Parathyroid adenoma (tissue), 2 donors: ENCODE measurements around the gene PPP1R9B.

ENCODE experiments used
- H2AFZ ChIP-seq: fragments of 300-600 bp; sonication (generic); one replicate; pipeline ENCODE4 v1.7.0; 2017; ENCODE audit warnings: antibody characterized with exemption, mild to moderate bottlenecking
- H3K27ac ChIP-seq: fragments of 300-600 bp; sonication (generic); one replicate; pipeline ENCODE4 v1.7.0; 2017
- H3K27me3 ChIP-seq: fragments of 300-600 bp; sonication (generic); one replicate; pipeline ENCODE4 v1.7.0; 2017; ENCODE audit warnings: low read length; ENCODE audit not compliant: control insufficient read depth, insufficient read depth
- H3K36me3 ChIP-seq: fragments of 300-600 bp; sonication (generic); one replicate; pipeline ENCODE4 v1.7.0; 2017; ENCODE audit warnings: low read length; ENCODE audit not compliant: control insufficient read depth, insufficient read depth
- H3K4me1 ChIP-seq: fragments of 300-600 bp; sonication (generic); one replicate; pipeline ENCODE4 v1.7.0; 2017; ENCODE audit warnings: control low read depth
- H3K4me2 ChIP-seq: fragments of 300-600 bp; sonication (generic); one replicate; pipeline ENCODE4 v1.7.0; 2017; ENCODE audit warnings: low read length
- H3K4me3 ChIP-seq: fragments of 300-600 bp; sonication (generic); one replicate; pipeline ENCODE4 v1.7.0; 2017; ENCODE audit warnings: low read depth, low read length
- H3K79me2 ChIP-seq: fragments of 300-600 bp; sonication (generic); one replicate; pipeline ENCODE4 v1.7.0; 2017; ENCODE audit warnings: control low read depth
- H3K9ac ChIP-seq: fragments of 300-600 bp; sonication (generic); one replicate; pipeline ENCODE4 v1.7.0; 2017; ENCODE audit warnings: mild to moderate bottlenecking
- H3K9me3 ChIP-seq: fragments of 300-600 bp; sonication (generic); one replicate; pipeline ENCODE4 v1.7.0; 2017; ENCODE audit warnings: low read length; ENCODE audit not compliant: control insufficient read depth
- CTCF ChIP-seq: fragments of 300-600 bp; sonication (generic); IDR thresholded peaks from one replicate; pipeline ENCODE4 v1.7.0; 2017; ENCODE audit warnings: antibody characterized with exemption, mild to moderate bottlenecking
- donor health status: primary hyperparathyroidism.

Gene PPP1R9B

GRCh38 chr17:50181591-50182560, 31.4 kb upstream of the PPP1R9B start:
- H3K4me2 ChIP-seq = no peak overlapping the region
- no peak overlapping the region for H3K27ac ChIP-seq
- no peak for TF ChIP-seq CTCF
- no peaks in the 10 kb centered on the region for H3K79me2 ChIP-seq
- no peak overlapping the region for H2AFZ ChIP-seq
- no peaks in the 10 kb centered on the region for H3K9me3 ChIP-seq
- no peaks in the 10 kb centered on the region for H3K36me3 ChIP-seq
- peaks cover 7% of the 10 kb centered on the region for H3K4me1 ChIP-seq
- H3K27me3 ChIP-seq = no peaks in the 10 kb centered on the region
- no peak overlapping the region for H3K9ac ChIP-seq
- H3K4me3 ChIP-seq = no peak overlapping the region

GRCh38 chr17:50181144-50181543, 30.7 kb upstream of the PPP1R9B start:
- H3K27me3 ChIP-seq = no peaks in the 10 kb centered on the region
- H3K9ac ChIP-seq = no peak overlapping the region
- H3K36me3 ChIP-seq = no peaks in the 10 kb centered on the region
- H3K79me2 ChIP-seq = no peaks in the 10 kb centered on the region
- H2AFZ ChIP-seq = no peak overlapping the region
- H3K4me2 ChIP-seq = no peak overlapping the region
- TF ChIP-seq CTCF = no peak
- H3K9me3 ChIP-seq = no peaks in the 10 kb centered on the region
- H3K27ac ChIP-seq = no peak overlapping the region
- H3K4me1 ChIP-seq = peaks cover 7% of the 10 kb centered on the region
- no peak overlapping the region for H3K4me3 ChIP-seq

GRCh38 chr17:50180620-50181019, 30.1 kb upstream of the PPP1R9B start:
- no peaks in the 10 kb centered on the region for H3K27me3 ChIP-seq
- H3K4me3 ChIP-seq = no peak overlapping the region
- H2AFZ ChIP-seq = no peak overlapping the region
- no peaks in the 10 kb centered on the region for H3K36me3 ChIP-seq
- H3K9ac ChIP-seq = no peak overlapping the region
- no peaks in the 10 kb centered on the region for H3K79me2 ChIP-seq
- TF ChIP-seq CTCF = no peak
- no peaks in the 10 kb centered on the region for H3K9me3 ChIP-seq
- H3K4me2 ChIP-seq = no peak overlapping the region
- H3K27ac ChIP-seq = no peak overlapping the region
- H3K4me1 ChIP-seq = peaks cover 7% of the 10 kb centered on the region

- H3K4me1 ChIP-seq = peaks cover 7% of the 10 kb centered on the region
- no peaks in the 10 kb centered on the region for H3K36me3 ChIP-seq
- no peaks in the 10 kb centered on the region for H3K9me3 ChIP-seq
- no peak overlapping the region for H3K9ac ChIP-seq
- no peak for TF ChIP-seq CTCF
- no peak overlapping the region for H3K4me2 ChIP-seq
- no peak overlapping the region for H3K4me3 ChIP-seq
- no peak overlapping the region for H2AFZ ChIP-seq
- H3K79me2 ChIP-seq = no peaks in the 10 kb centered on the region
- no peaks in the 10 kb centered on the region for H3K27me3 ChIP-seq
- no peak overlapping the region for H3K27ac ChIP-seq
Observed at GRCh38 chr17:50180111-50180510, 29.6 kb upstream of the PPP1R9B start.
